GM23248 (cell line): ENCODE data around the gene PDE2A. TPM values are rescaled to one million over a fixed set of nuclear protein-coding genes. Genes with fewer than 3 reads are reported as not detected.

Experiments used
- DNase-seq: peaks from one replicate; pipeline ENCODE4 v3.0.0-alpha.2; 2015
- H2AFZ ChIP-seq: fragments of 200-600 bp; sonication (generic); 2 replicates; pipeline ENCODE4 v1.6.1; 2016; ENCODE audit warnings: antibody characterized with exemption
- H3F3A ChIP-seq: fragments of 200-600 bp; sonication (generic); 2 replicates; pipeline ENCODE4 v1.6.1; 2016; ENCODE audit warnings: mild to moderate bottlenecking, antibody characterized with exemption, mixed run types; ENCODE audit not compliant: insufficient read depth
- H3K27ac ChIP-seq: fragments of 200-600 bp; sonication (generic); 2 replicates; pipeline ENCODE4 v1.5.1; 2016; ENCODE audit warnings: mild to moderate bottlenecking
- H3K27me3 ChIP-seq: fragments of 200-600 bp; sonication (generic); replicated peaks from 2 replicates; pipeline ENCODE4 v1.6.1; 2016; ENCODE audit warnings: mild to moderate bottlenecking; ENCODE audit not compliant: insufficient read depth
- H3K36me3 ChIP-seq: fragments of 200-600 bp; sonication (generic); 2 replicates; pipeline ENCODE4 v1.6.1; 2016; ENCODE audit warnings: low read depth, mild to moderate bottlenecking
- H3K4me1 ChIP-seq: fragments of 200-600 bp; sonication (generic); 2 replicates; pipeline ENCODE4 v1.6.1; 2016; ENCODE audit warnings: mild to moderate bottlenecking; ENCODE audit not compliant: insufficient read depth
- H3K4me2 ChIP-seq: fragments of 200-600 bp; sonication (generic); one replicate; pipeline ENCODE4 v1.6.1; 2016; ENCODE audit warnings: mild to moderate bottlenecking; ENCODE audit not compliant: unreplicated experiment
- H3K4me3 ChIP-seq: fragments of 200-600 bp; sonication (generic); 2 replicates; pipeline ENCODE4 v1.5.1; 2016; ENCODE audit warnings: mild to moderate bottlenecking
- H3K79me2 ChIP-seq: fragments of 200-600 bp; sonication (generic); 2 replicates; pipeline ENCODE4 v1.6.1; 2016; ENCODE audit warnings: mild to moderate bottlenecking; ENCODE audit not compliant: insufficient read depth
- H3K9ac ChIP-seq: fragments of 200-600 bp; sonication (generic); 2 replicates; pipeline ENCODE4 v1.6.1; 2016; ENCODE audit warnings: mild to moderate bottlenecking
- H3K9me2 ChIP-seq: fragments of 200-600 bp; sonication (generic); 2 replicates; pipeline ENCODE4 v1.6.1; 2016; ENCODE audit warnings: mixed run types, mild to moderate bottlenecking, moderate library complexity; ENCODE audit not compliant: insufficient read depth
- H3K9me3 ChIP-seq: fragments of 200-600 bp; sonication (generic); one replicate; pipeline ENCODE4 v1.6.1; 2017; ENCODE audit warnings: low read depth
- H4K20me1 ChIP-seq: fragments of 200-600 bp; sonication (generic); 2 replicates; pipeline ENCODE4 v1.6.0; 2016; ENCODE audit not compliant: insufficient read depth
- EZH2 ChIP-seq: fragments of 200-600 bp; sonication (generic); IDR thresholded peaks from 2 replicates; pipeline ENCODE4 v1.6.1; 2018; ENCODE audit warnings: antibody characterized with exemption, mild to moderate bottlenecking; ENCODE audit not compliant: insufficient read depth, poor library complexity, severe bottlenecking
- EZH2phosphoT487 ChIP-seq: fragments of 200-600 bp; sonication (generic); IDR thresholded peaks from 2 replicates; pipeline ENCODE4 v1.6.1; 2018; ENCODE audit warnings: antibody characterized with exemption, moderate library complexity, mild to moderate bottlenecking, low read depth; ENCODE audit not compliant: insufficient read depth
- WGBS, 2 experiments: methylation state at CpG; one replicate each; pipeline ENCODE4 v1.1.6; 2015 to 2017; ENCODE audit warnings: low lambda C conversion rate in 2 of 2, low coverage in 1 of 2; ENCODE audit errors: missing lambda C conversion rate in 2 of 2; 5-methylcytosine and 5-hydroxymethylcytosine counted together
- in situ Hi-C: fragments of 300-500 bp; cut with MboI; formaldehyde crosslinking; loops from 2 replicates; pipeline ENCODE4 v1.15.0; 2020
- polyA plus RNA-seq: library from polyadenylated mRNA; unstranded; fragments of >200 nt; fragmentation: Nextera tagmentation; extraction: Ambion mirVana; gene quantifications from 2 replicates; pipeline ENCODE4 v1.2.1, GENCODE V29; 2016
- total RNA-seq: library from RNA; depleted of rRNA; stranded (reverse); fragments of >200 nt; shearing (Covaris generic); gene quantifications from 2 replicates; pipeline ENCODE4 v1.2.3, GENCODE V29; 2014

Gene PDE2A
- total and polyA plus RNA-seq, 2 experiments from 2014 or later: 1.0 to 2.3 TPM

- Histone ChIP-seq H4K20me1 (no peaks in the 10 kb centered on the region), H3K4me1 (no peaks in the 10 kb centered on the region), H3K27me3 (peaks cover 45% of the 10 kb centered on the region), H3K9me2 (no peaks in the 10 kb centered on the region), H3F3A (no peaks in the 10 kb centered on the region), H3K4me3 (peak overlapping the region; percentile 45; the same call in 1 of the 2 replicates), H3K9me3 (no peaks in the 10 kb centered on the region), H3K27ac (no peak overlapping the region), H3K4me2 (peak overlapping the region; percentile 31), H2AFZ (peak overlapping the region; percentile 48; the same call in 1 of the 2 replicates), H3K79me2 (no peaks in the 10 kb centered on the region), H3K36me3 (no peaks in the 10 kb centered on the region), H3K9ac (no peak overlapping the region)
- peak; percentile 59 for DNase-seq
- in situ Hi-C loops: no loop called here
- no peak for TF ChIP-seq EZH2phosphoT487
- TF ChIP-seq EZH2: no peak
- 10 to 16% methylated on average over 38 to 54 of the region's 59 CpGs for WGBS, 2 experiments
Measured at GRCh38 chr11:72584293-72584938, 89.8 kb downstream of the PDE2A start.

GRCh38 chr11:72583616-72584292 is 90.5 kb downstream of the PDE2A start:
- WGBS, 2 experiments: 72 to 81% methylated on average over 18 to 22 of the region's 22 CpGs
- no peaks in the 10 kb centered on the region for H3K4me1 ChIP-seq
- H3K9me3 ChIP-seq: no peaks in the 10 kb centered on the region
- no peak overlapping the region for H3K27ac ChIP-seq
- no peaks in the 10 kb centered on the region for H3K36me3 ChIP-seq
- H2AFZ ChIP-seq: no peak overlapping the region
- no peaks in the 10 kb centered on the region for H4K20me1 ChIP-seq
- H3K9me2 ChIP-seq: no peaks in the 10 kb centered on the region
- H3K79me2 ChIP-seq: no peaks in the 10 kb centered on the region
- in situ Hi-C loops: no loop called here
- H3F3A ChIP-seq: no peaks in the 10 kb centered on the region
- TF ChIP-seq EZH2phosphoT487: no peak
- TF ChIP-seq EZH2: no peak
- no peak overlapping the region for H3K9ac ChIP-seq
- no peak for DNase-seq
- peaks cover 38% of the 10 kb centered on the region for H3K27me3 ChIP-seq
- H3K4me2 ChIP-seq: no peak overlapping the region
- H3K4me3 ChIP-seq: no peak overlapping the region

DNA sequence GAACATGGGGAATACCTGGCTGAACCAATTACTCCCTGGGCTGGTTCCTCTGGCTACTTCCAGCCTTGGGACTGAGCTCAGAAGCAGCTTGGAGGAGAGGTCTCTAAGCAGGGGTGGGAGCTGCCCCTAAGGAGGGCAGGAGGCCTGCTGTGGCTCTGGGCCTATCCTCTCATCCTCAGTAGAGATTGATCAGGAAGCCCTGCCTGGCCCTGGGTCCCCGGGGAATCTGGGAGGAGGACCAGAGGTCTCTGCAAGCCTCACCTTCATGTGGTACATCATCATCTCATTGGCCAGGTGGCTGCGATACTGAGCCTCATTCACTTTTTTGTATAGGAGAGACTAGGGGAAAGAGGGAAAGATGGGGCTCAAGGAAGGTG is 91.1 kb downstream of the PDE2A start:
- H3K4me2 ChIP-seq: no peak overlapping the region
- no peaks in the 10 kb centered on the region for H3K9me3 ChIP-seq
- peaks cover 33% of the 10 kb centered on the region for H3K27me3 ChIP-seq
- in situ Hi-C loops: no loop called here
- DNase-seq: no peak
- H3F3A ChIP-seq: no peaks in the 10 kb centered on the region
- H3K4me1 ChIP-seq: no peaks in the 10 kb centered on the region
- TF ChIP-seq EZH2 (no peak), EZH2phosphoT487 (no peak)
- H3K27ac ChIP-seq: no peak overlapping the region
- no peaks in the 10 kb centered on the region for H3K36me3 ChIP-seq
- H2AFZ ChIP-seq: no peak overlapping the region
- H3K79me2 ChIP-seq: no peaks in the 10 kb centered on the region
- WGBS, 2 experiments: 88 to 96% methylated on average over 2 of the region's 2 CpGs
- H4K20me1 ChIP-seq: no peaks in the 10 kb centered on the region
- no peak overlapping the region for H3K4me3 ChIP-seq
- H3K9me2 ChIP-seq: no peaks in the 10 kb centered on the region
- no peak overlapping the region for H3K9ac ChIP-seq

DNA sequence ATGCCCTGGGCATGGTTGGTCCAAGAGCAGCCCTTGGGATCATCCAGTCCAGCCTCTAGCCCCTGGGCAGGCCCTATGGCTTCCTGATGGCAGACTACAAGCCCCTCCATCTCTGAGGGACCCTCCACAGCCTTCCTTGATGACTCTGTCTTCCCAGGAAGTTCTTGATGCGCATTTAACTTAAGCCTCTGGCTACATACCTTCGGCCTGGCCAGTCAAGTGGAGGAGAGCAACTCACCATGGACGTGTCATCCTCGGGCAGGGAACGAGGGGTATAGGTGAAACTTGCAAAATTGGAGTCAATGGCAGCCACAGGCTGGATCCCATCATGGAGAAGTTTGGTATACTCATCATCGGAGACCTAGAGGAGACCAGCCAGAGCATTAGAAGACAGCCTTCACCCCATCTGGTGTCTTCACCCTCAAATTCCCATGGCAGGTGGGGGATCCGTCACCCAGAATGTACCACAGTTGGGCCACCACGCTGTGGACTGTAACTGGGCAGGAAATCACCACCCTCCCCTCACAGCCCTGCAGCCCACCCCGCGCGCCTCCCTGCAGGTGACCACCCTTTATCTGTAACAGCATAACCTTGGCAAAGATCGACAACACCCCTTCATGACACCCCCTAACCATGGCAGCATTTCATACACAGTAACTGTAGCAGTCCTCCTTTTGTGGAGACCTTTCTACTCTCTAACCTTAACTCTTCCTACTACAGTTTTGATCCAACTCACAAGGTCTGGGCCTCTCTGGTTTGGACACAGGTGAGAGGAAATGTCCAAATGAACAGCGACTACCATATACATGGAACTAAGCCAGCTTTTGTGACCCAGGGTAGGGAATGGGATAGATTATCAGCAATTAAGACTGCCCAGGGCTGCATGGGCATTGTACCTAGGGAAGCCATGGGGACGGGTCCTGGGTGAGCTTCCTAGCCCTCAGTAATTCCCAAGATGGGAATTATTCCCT is 91.7 kb downstream of the PDE2A start:
- H4K20me1 ChIP-seq: no peaks in the 10 kb centered on the region
- no peak overlapping the region for H3K4me3 ChIP-seq
- 89 to 91% methylated on average over 14 of the region's 14 CpGs for WGBS, 2 experiments
- in situ Hi-C loops: no loop called here
- H3K36me3 ChIP-seq: no peaks in the 10 kb centered on the region
- H2AFZ ChIP-seq: no peak overlapping the region
- H3K27me3 ChIP-seq: peaks cover 26% of the 10 kb centered on the region
- no peak for TF ChIP-seq EZH2phosphoT487
- no peak for TF ChIP-seq EZH2
- no peak overlapping the region for H3K27ac ChIP-seq
- DNase-seq: no peak
- H3K79me2 ChIP-seq: no peaks in the 10 kb centered on the region
- no peak overlapping the region for H3K9ac ChIP-seq
- H3K4me2 ChIP-seq: no peak overlapping the region
- no peaks in the 10 kb centered on the region for H3K9me2 ChIP-seq
- H3K4me1 ChIP-seq: no peaks in the 10 kb centered on the region
- H3F3A ChIP-seq: no peaks in the 10 kb centered on the region
- H3K9me3 ChIP-seq: no peaks in the 10 kb centered on the region
